Fibroblast of the aortic adventitia (primary cell): ENCODE data around the gene CA12. TPM values are rescaled to one million over a fixed set of nuclear protein-coding genes. Genes with fewer than 3 reads are reported as not detected.

Source experiments
- DNase-seq: peaks from one replicate; pipeline ENCODE4 v3.0.0-alpha.2; 2010; ENCODE audit warnings: low read depth
- H3K4me3 ChIP-seq: 2 replicates; pipeline ENCODE4 v1.5.1; 2011; ENCODE audit warnings: low read depth, mild to moderate bottlenecking, control low read depth, low read length, moderate library complexity
- total RNA-seq: library from RNA; depleted of rRNA; stranded (reverse); fragments of >200 nt; gene quantifications from 2 replicates; pipeline ENCODE4 v1.2.3, GENCODE V29; 2012; ENCODE audit warnings: low replicate concordance
- TF ChIP-seq, protein P1 (sequence below): IDR thresholded peaks from 2 replicates; pipeline ENCODE4 v1.5.1; 2011; ENCODE audit warnings: mild to moderate bottlenecking, low read length, control low read depth, inconsistent platforms; ENCODE audit not compliant: insufficient read depth

CA12 gene
- total RNA-seq, 1 donor: 174 TPM

GRCh38 chr15:63301088-63301487 is 80.6 kb downstream of the CA12 start:
- DNase-seq: no peak
- TF ChIP-seq, protein P1, sequence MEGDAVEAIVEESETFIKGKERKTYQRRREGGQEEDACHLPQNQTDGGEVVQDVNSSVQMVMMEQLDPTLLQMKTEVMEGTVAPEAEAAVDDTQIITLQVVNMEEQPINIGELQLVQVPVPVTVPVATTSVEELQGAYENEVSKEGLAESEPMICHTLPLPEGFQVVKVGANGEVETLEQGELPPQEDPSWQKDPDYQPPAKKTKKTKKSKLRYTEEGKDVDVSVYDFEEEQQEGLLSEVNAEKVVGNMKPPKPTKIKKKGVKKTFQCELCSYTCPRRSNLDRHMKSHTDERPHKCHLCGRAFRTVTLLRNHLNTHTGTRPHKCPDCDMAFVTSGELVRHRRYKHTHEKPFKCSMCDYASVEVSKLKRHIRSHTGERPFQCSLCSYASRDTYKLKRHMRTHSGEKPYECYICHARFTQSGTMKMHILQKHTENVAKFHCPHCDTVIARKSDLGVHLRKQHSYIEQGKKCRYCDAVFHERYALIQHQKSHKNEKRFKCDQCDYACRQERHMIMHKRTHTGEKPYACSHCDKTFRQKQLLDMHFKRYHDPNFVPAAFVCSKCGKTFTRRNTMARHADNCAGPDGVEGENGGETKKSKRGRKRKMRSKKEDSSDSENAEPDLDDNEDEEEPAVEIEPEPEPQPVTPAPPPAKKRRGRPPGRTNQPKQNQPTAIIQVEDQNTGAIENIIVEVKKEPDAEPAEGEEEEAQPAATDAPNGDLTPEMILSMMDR: no peak
- no peak overlapping the region for H3K4me3 ChIP-seq

DNA sequence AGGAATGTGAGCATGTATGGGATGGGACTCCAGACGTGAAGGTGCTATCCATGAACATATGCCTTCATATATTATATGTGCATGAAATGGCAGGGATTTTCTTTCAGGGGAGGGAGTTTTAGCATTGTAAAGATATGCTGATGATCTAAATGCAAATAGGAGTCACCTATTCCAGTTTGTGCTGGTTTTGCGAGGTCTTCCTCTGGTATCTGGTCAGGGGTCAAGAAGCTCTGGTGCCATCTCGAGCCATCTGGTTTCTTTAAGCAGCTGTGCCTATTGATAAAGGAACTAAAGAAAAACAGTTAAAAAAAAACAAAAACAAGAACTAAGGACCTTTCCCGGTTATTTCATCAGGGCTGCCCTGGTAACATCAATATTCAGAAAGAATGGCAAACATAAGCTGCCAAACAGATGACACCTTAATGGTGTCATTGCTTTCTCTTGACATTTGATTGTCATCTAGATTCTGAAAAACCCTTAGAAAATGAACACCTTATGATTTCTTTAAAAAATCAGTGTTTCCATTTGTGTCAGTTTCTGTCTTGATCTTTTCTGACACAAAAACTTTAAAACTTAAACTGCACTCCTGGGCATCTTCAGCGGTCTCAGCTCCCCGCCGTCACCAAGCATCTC is 81.6 kb downstream of the CA12 start:
- no peak for DNase-seq
- TF ChIP-seq, protein P1: no peak
- no peak overlapping the region for H3K4me3 ChIP-seq

- no peak for DNase-seq
- TF ChIP-seq, protein P1: no peak
Observed at GRCh38 chr15:63296195-63296594, 85.5 kb downstream of the CA12 start.

DNA sequence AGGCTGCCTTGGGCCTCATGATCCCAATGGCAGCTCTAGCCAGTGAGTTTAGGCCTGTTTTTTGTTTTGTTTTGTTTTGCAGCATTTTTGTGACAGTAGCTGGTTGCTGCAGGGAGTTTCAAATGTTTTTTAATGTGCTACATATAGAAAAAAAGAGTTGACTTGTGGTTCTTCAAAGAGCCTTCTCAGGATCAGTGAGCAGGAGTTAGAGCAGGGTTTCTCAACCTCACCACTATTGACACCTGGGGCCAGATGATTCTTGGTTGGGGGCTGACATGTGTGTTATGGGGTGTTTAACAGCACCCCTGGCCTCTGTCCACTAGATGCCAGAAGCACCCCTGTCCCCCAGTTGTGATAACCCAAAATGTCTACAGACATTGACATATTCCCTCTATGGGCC is 86.3 kb downstream of the CA12 start:
- no peak overlapping the region for H3K4me3 ChIP-seq
- no peak for DNase-seq
- TF ChIP-seq, protein P1: no peak

More at GRCh38 chr15:63296195-63296594, 85.5 kb downstream of the CA12 start:
- H3K4me3 ChIP-seq: no peak overlapping the region

DNA sequence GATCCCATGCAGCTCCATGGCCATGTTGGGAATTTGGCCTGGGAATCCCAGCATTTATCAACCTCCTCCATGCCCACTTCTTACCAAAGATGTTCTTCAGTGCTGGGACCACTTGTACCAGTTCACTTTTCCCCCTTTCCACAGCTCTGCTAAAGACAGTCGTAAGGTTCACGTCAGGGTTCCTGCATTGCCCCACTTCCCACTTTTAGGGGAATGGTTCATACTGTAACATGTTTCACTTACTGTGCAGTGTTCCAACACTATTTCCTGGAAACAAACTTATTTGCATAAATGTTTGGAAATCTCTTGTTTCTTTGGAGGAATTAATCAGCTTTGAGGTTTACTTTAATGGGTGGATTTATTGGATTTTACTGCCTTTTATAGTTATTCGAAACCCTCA is 87.3 kb downstream of the CA12 start:
- H3K4me3 ChIP-seq: no peak overlapping the region
- TF ChIP-seq, protein P1: no peak
- DNase-seq: no peak

GRCh38 chr15:63292771-63293170 is 88.9 kb downstream of the CA12 start:
- DNase-seq: no peak
- no peak overlapping the region for H3K4me3 ChIP-seq
- TF ChIP-seq, protein P1: no peak

DNA sequence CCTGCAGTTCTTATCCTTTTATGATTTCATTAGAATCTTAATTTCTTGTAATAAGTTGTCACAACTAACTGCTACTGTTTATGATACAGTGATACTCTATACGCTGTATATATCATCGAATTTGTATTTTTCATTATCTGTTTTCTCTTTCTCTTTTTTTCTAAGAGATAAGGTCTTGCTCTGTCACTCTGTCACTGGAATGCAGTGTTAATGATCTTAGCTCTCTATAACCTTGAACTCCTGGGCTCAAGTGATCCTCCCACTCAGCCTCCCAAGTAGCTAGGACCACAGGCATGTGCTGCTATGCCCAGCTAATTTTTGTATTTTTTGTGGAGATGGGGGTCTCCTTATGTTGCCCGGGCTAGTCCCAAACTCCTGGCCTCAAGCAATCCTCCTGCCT is 89.4 kb downstream of the CA12 start:
- no peak for DNase-seq
- H3K4me3 ChIP-seq: no peak overlapping the region
- TF ChIP-seq, protein P1: no peak
